CD4-positive, alpha-beta memory T cell (primary cell): Measurements from ENCODE around the gene POLQ. TPM values are rescaled to one million over a fixed set of nuclear protein-coding genes. Genes with fewer than 3 reads are reported as not detected.

Source experiments
- CTCF ChIA-PET: fragments of 350-600 bp; sonication (Branson Sonifier 250); formaldehyde crosslinking; loops from one replicate; lab custom pipeline; 2021; ENCODE audit warnings: inconsistent platforms; ENCODE audit not compliant: partially characterized antibody; lab: Charles Lee
- POLR2A ChIA-PET: fragments of 350-600 bp; sonication (Branson Sonifier 250); formaldehyde crosslinking; loops from one replicate; lab custom pipeline; 2021; ENCODE audit not compliant: partially characterized antibody; lab: Charles Lee
- DNase-seq, 5 donors: peaks; one replicate each; pipeline versions ENCODE4 v3.0.0 to v3.0.0-alpha.2; 2020 to 2022; ENCODE audit warnings: mixed read lengths in 1 of 5
- H3K27ac ChIP-seq: one replicate; pipeline ENCODE4 v1.7.0; 2013; ENCODE audit warnings: low read depth, low read length
- H3K27me3 ChIP-seq: 2 replicates; pipeline ENCODE4 v1.7.0; 2013; ENCODE audit warnings: mild to moderate bottlenecking, low read length, moderate library complexity; ENCODE audit not compliant: insufficient read depth
- H3K36me3 ChIP-seq: 2 replicates; pipeline ENCODE4 v1.7.0; 2013; ENCODE audit warnings: mild to moderate bottlenecking, low read length, moderate library complexity; ENCODE audit not compliant: insufficient read depth
- H3K4me1 ChIP-seq: 2 replicates; pipeline ENCODE4 v1.7.0; 2013; ENCODE audit warnings: mild to moderate bottlenecking, low read length, moderate library complexity; ENCODE audit not compliant: insufficient read depth
- H3K4me3 ChIP-seq, 2 donors: one replicate each; pipeline ENCODE4 v1.7.0; 2013; ENCODE audit warnings: low read length in 2 of 2, mild to moderate bottlenecking in 1 of 2
- H3K9me3 ChIP-seq, 2 donors: one replicate each; pipeline ENCODE4 v1.7.0; 2013; ENCODE audit warnings: low read length in 2 of 2, control low read depth in 1 of 2; ENCODE audit not compliant: control insufficient read depth in 1 of 2
- H3K27ac Mint-ChIP-seq, 7 donors: one replicate each; pipeline ENCODE4 v1.8.0; 2020 to 2021; ENCODE audit warnings: mixed read lengths in 7 of 7, mild to moderate bottlenecking in 6 of 7, inconsistent platforms in 3 of 7, moderate library complexity in 3 of 7
- H3K27me3 Mint-ChIP-seq, 2 donors: one replicate each; pipeline ENCODE4 v1.8.0; 2020 to 2021; ENCODE audit warnings: mixed read lengths in 2 of 2
- H3K36me3 Mint-ChIP-seq, 2 donors: one replicate each; pipeline ENCODE4 v1.8.0; 2020 to 2021; ENCODE audit warnings: mixed read lengths in 2 of 2, inconsistent platforms in 1 of 2, mild to moderate bottlenecking in 1 of 2
- H3K4me1 Mint-ChIP-seq, 4 donors: one replicate each; pipeline ENCODE4 v1.8.0; 2020 to 2021; ENCODE audit warnings: mixed read lengths in 4 of 4, mild to moderate bottlenecking in 1 of 4
- H3K4me3 Mint-ChIP-seq, 8 donors: one replicate each; pipeline ENCODE4 v1.8.0; 2020 to 2021; ENCODE audit warnings: mixed read lengths in 8 of 8, mild to moderate bottlenecking in 7 of 8, moderate library complexity in 6 of 8, inconsistent platforms in 3 of 8
- H3K9me3 Mint-ChIP-seq, 8 donors: one replicate each; pipeline ENCODE4 v1.8.0; 2020 to 2021; ENCODE audit warnings: mixed read lengths in 8 of 8, mild to moderate bottlenecking in 5 of 8, inconsistent platforms in 3 of 8, moderate library complexity in 1 of 8
- intact Hi-C: fragments of 100-400 bp; cut with micrococcal nuclease; formaldehyde crosslinking; loops from one replicate; pipeline ENCODE4 v1.15.1; 2023
- polyA plus RNA-seq, 2 donors: library from polyadenylated mRNA; unstranded; fragments of 300-500 nt; fragmentation: Illumina TruSeq; gene quantifications; one replicate each; pipeline ENCODE4 v1.2.3, GENCODE V29; 2021
- total RNA-seq, 2 experiments: library from RNA; stranded (reverse); gene quantifications; one replicate each; pipeline ENCODE4 v1.2.3, GENCODE V29; 2021

POLQ gene
- total and polyA plus RNA-seq, 4 experiments from 2014 or later, result 0.11 to 0.35 (median 0.30) TPM

GRCh38 chr3:121574449-121574848 lies 28.7 kb upstream of the POLQ start:
- H3K9me3 Mint-ChIP-seq, result no peaks in the 10 kb centered on the region
- Histone ChIP-seq H3K27ac (no peak overlapping the region), H3K4me3 (no peak overlapping the region), H3K36me3 (no peaks in the 10 kb centered on the region), H3K9me3 (no peaks in the 10 kb centered on the region), H3K4me1 (no peaks in the 10 kb centered on the region), H3K27me3 (no peaks in the 10 kb centered on the region)
- POLR2A ChIA-PET, result no interaction called here
- no peak overlapping the region for H3K4me3 Mint-ChIP-seq
- H3K36me3 Mint-ChIP-seq, result no peaks in the 10 kb centered on the region
- intact Hi-C loops, result no loop called here
- H3K27ac Mint-ChIP-seq, result no peak overlapping the region
- CTCF ChIA-PET, result interaction anchor here (1.1 kb wide), 1 partner anchor 28 kb away, joined by 3 read pairs; the partner anchor contains the start of gene POLQ
- no peak for DNase-seq
- H3K4me1 Mint-ChIP-seq, result no peaks in the 10 kb centered on the region
- H3K27me3 Mint-ChIP-seq, result peaks cover 1 to 6% of the 10 kb centered on the region in 2 donors

DNA sequence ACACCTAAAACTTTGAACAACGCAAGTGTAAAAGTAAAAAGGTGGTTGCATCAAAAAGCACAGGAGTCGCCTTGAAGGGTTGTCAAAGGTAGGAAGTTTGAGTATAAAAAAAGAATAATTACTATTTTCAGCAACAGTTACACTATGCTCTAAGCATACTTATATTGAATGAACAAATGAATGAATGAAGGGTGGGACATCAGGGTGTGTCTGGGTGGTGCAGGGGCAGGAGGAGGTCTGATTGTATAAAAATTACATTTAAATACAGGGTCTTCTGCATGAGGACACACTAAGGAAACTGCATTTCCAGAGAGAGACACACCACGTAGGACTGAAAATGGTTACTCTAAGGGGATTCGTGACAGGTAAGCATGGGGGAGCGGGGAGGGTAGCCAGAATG lies 21.9 kb upstream of the POLQ start, which contains the start of gene ARGFX:
ARGFX (plus strand) TSS at position 301 of the 400 bp plus-strand sequence. CDS start 2,765 bp downstream, outside the sequence.
- ChIA-PET CTCF (no interaction called here), POLR2A (no interaction called here)
- Histone ChIP-seq H3K36me3 (no peaks in the 10 kb centered on the region), H3K27me3 (no peaks in the 10 kb centered on the region), H3K27ac (no peak within 1 kb of the TSS), H3K4me3 (no peak within 1 kb of the TSS), H3K9me3 (no peaks in the 10 kb centered on the region), H3K4me1 (no peaks in the 10 kb centered on the region)
- Mint-ChIP-seq H3K4me1 (no peaks in the 10 kb centered on the region), H3K27me3 (peaks cover under 1 to 1% of the 10 kb centered on the region in 2 donors), H3K27ac (no peak within 1 kb of the TSS), H3K9me3 (no peaks in the 10 kb centered on the region), H3K36me3 (no peaks in the 10 kb centered on the region), H3K4me3 (no peak within 1 kb of the TSS)
- intact Hi-C loops, result no loop called here
- DNase-seq, result no peak

DNA sequence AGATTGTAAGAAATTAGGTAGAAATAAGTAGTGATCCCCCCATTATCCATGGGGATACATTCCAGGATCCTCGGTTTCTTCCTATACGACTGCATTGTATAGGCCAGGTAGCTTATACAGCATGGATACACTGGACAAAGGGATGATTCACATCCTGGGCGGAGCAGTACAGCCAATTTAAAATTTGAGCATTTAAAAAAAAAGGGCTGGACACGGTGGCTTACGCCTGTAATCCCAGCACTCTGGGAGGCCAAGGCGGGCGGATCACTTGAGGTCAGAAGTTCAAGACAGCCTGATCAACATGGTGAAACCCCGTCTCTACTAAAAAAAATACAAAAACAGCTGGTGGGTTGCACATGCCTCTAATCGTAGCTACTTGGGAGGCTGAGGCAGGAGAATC lies 21.0 kb upstream of the POLQ start:
- Mint-ChIP-seq H3K4me3 (no peak overlapping the region), H3K36me3 (no peaks in the 10 kb centered on the region), H3K27me3 (peaks cover 2% of the 10 kb centered on the region in 2 donors), H3K27ac (no peak overlapping the region), H3K4me1 (no peaks in the 10 kb centered on the region), H3K9me3 (no peaks in the 10 kb centered on the region)
- Histone ChIP-seq H3K4me3 (no peak overlapping the region), H3K36me3 (no peaks in the 10 kb centered on the region), H3K27ac (no peak overlapping the region), H3K27me3 (no peaks in the 10 kb centered on the region), H3K4me1 (no peaks in the 10 kb centered on the region), H3K9me3 (no peaks in the 10 kb centered on the region)
- intact Hi-C loops, result no loop called here
- ChIA-PET POLR2A (interaction anchor here (0.5 kb wide), 1 partner anchor 9 kb away, joined by 3 read pairs; no protein-coding TSS in a partner anchor), CTCF (no interaction called here)
- no peak for DNase-seq

- POLR2A ChIA-PET, result no interaction called here
- Mint-ChIP-seq H3K36me3 (no peaks in the 10 kb centered on the region), H3K4me1 (no peaks in the 10 kb centered on the region), H3K4me3 (no peak overlapping the region), H3K9me3 (no peaks in the 10 kb centered on the region), H3K27ac (no peak overlapping the region), H3K27me3 (peaks cover 7 to 13% of the 10 kb centered on the region in 2 donors)
- no peaks in the 10 kb centered on the region for H3K27me3 ChIP-seq
- H3K4me1 ChIP-seq, result no peaks in the 10 kb centered on the region
- H3K9me3 ChIP-seq, result no peaks in the 10 kb centered on the region
- CTCF ChIA-PET, result interaction anchor here (0.6 kb wide), 1 partner anchor 831 kb away, joined by 3 read pairs; no protein-coding TSS in a partner anchor
- no peak for DNase-seq
- H3K4me3 ChIP-seq, result no peak overlapping the region
- H3K27ac ChIP-seq, result no peak overlapping the region
- intact Hi-C loops, result no loop called here
- H3K36me3 ChIP-seq, result no peaks in the 10 kb centered on the region
Observed at GRCh38 chr3:121562148-121562547, 16.4 kb upstream of the POLQ start.

DNA sequence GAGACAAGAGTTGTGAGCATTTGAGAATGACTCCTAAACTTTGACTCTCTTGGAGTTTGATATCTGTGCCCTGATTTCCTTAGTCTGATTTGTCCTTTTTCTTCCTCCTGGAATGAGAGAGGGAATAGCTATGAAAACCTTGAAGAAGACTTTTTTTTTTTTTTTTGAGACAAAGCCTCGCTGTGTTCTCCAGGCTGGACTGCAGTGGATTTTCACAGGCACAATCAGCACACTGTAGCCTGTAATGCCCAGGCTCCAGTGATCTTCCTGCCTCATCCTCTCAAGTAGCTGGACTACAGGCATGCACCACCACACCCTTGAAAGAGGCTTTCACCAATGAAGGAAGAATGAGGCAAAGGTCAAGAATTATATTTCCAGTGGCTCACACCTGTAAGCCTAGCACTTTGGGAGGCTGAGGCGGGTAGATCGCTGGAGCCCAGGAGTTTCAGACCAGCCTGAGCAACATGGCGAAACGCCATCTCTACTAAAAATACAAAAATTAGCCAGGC lies 11.7 kb upstream of the POLQ start:
- peaks cover 8 to 13% of the 10 kb centered on the region in 2 donors for H3K27me3 Mint-ChIP-seq

GRCh38 chr3:121552797-121553196 lies 7.0 kb upstream of the POLQ start:
- peak overlapping the region in 3 of 7 donors; percentile 2 to 70 (median 67) for H3K27ac Mint-ChIP-seq
- no peaks in the 10 kb centered on the region for H3K4me1 Mint-ChIP-seq
- CTCF ChIA-PET, result no interaction called here
- DNase-seq, result no peak
- POLR2A ChIA-PET, result no interaction called here
- peaks cover 1 to 2% of the 10 kb centered on the region in 2 donors for H3K27me3 Mint-ChIP-seq
- Histone ChIP-seq H3K27ac (no peak overlapping the region), H3K27me3 (no peaks in the 10 kb centered on the region), H3K4me1 (no peaks in the 10 kb centered on the region), H3K36me3 (no peaks in the 10 kb centered on the region), H3K9me3 (no peaks in the 10 kb centered on the region), H3K4me3 (no peak overlapping the region)
- no peak overlapping the region for H3K4me3 Mint-ChIP-seq
- intact Hi-C loops, result no loop called here
- no peaks in the 10 kb centered on the region for H3K36me3 Mint-ChIP-seq
- peaks cover 0 to 2% (median 0%) of the 10 kb centered on the region in 8 donors for H3K9me3 Mint-ChIP-seq

More for the DNA sequence above, 11.7 kb upstream of the POLQ start:
- no peak for DNase-seq
- Mint-ChIP-seq H3K36me3 (no peaks in the 10 kb centered on the region), H3K4me3 (no peak overlapping the region), H3K9me3 (peaks cover 0 to 2% (median 0%) of the 10 kb centered on the region in 8 donors), H3K4me1 (no peaks in the 10 kb centered on the region), H3K27ac (no peak overlapping the region)
- Histone ChIP-seq H3K36me3 (no peaks in the 10 kb centered on the region), H3K9me3 (no peaks in the 10 kb centered on the region), H3K4me1 (no peaks in the 10 kb centered on the region), H3K27ac (no peak overlapping the region), H3K4me3 (no peak overlapping the region), H3K27me3 (no peaks in the 10 kb centered on the region)
- POLR2A ChIA-PET, result no interaction called here
- CTCF ChIA-PET, result no interaction called here
- intact Hi-C loops, result no loop called here

GRCh38 chr3:121552379-121552778 lies 6.6 kb upstream of the POLQ start:
- Mint-ChIP-seq H3K9me3 (peaks cover 0 to 2% (median 0%) of the 10 kb centered on the region in 8 donors), H3K36me3 (no peaks in the 10 kb centered on the region), H3K27ac (peak overlapping the region in 1 of 7 donors; percentile 67), H3K4me1 (no peaks in the 10 kb centered on the region), H3K4me3 (no peak overlapping the region), H3K27me3 (peaks cover 1 to 2% of the 10 kb centered on the region in 2 donors)
- DNase-seq, result no peak
- ChIA-PET CTCF (no interaction called here), POLR2A (no interaction called here)
- Histone ChIP-seq H3K27me3 (no peaks in the 10 kb centered on the region), H3K9me3 (no peaks in the 10 kb centered on the region), H3K36me3 (no peaks in the 10 kb centered on the region), H3K4me3 (no peak overlapping the region), H3K27ac (no peak overlapping the region), H3K4me1 (no peaks in the 10 kb centered on the region)
- intact Hi-C loops, result no loop called here
